Thymus (tissue), 11 donors: Measurements from ENCODE around the gene PAXX. TPM values are rescaled to one million over a fixed set of nuclear protein-coding genes. Genes with fewer than 3 reads are reported as not detected.

Source experiments
- DNase-seq, 9 donors: peaks; one replicate each; pipeline ENCODE4 v3.0.0-alpha.2; 2013; ENCODE audit warnings: low spot score in 9 of 9, low read depth in 6 of 9, missing footprints in 1 of 9
- H3K27ac ChIP-seq, 2 donors: one replicate each; pipeline ENCODE4 v1.5.1; 2013; ENCODE audit warnings: control low read depth in 1 of 2, low read depth in 1 of 2, low read length in 1 of 2, mild to moderate bottlenecking in 1 of 2, moderate library complexity in 1 of 2
- H3K27me3 ChIP-seq, 2 donors: one replicate each; pipeline ENCODE4 v1.5.1; 2013; ENCODE audit warnings: low read length in 1 of 2; ENCODE audit not compliant: control insufficient read depth in 2 of 2, insufficient read depth in 1 of 2
- H3K36me3 ChIP-seq, 2 donors: one replicate each; pipeline ENCODE4 v1.5.1; 2013; ENCODE audit warnings: low read length in 1 of 2, mild to moderate bottlenecking in 1 of 2, moderate library complexity in 1 of 2; ENCODE audit not compliant: control insufficient read depth in 2 of 2, insufficient read depth in 2 of 2
- H3K4me1 ChIP-seq, 2 donors: one replicate each; pipeline ENCODE4 v1.5.1; 2013; ENCODE audit warnings: low read length in 2 of 2; ENCODE audit not compliant: control insufficient read depth in 2 of 2, insufficient read depth in 2 of 2
- H3K4me3 ChIP-seq, 2 donors: one replicate each; pipeline ENCODE4 v1.5.1; 2013; ENCODE audit warnings: low read length in 2 of 2, control low read depth in 1 of 2, mild to moderate bottlenecking in 1 of 2
- H3K9me3 ChIP-seq, 2 donors: one replicate each; pipeline ENCODE4 v1.5.1; 2013; ENCODE audit warnings: low read length in 1 of 2, mild to moderate bottlenecking in 1 of 2; ENCODE audit not compliant: control insufficient read depth in 2 of 2, insufficient read depth in 1 of 2
- WGBS: extraction: QIAGEN DNeasy Blood & Tissue Kit; methylation state at CpG from one replicate; pipeline ENCODE4 v1.1.7; 2013; 5-methylcytosine and 5-hydroxymethylcytosine counted together
- polyA plus RNA-seq: library from polyadenylated mRNA; stranded (reverse); fragments of 200-250 nt; gene quantifications from one replicate; pipeline ENCODE4 v1.2.3, GENCODE V29; 2013
- total RNA-seq: library from RNA; stranded (reverse); fragments of 120-200 nt; gene quantifications from one replicate; pipeline ENCODE4 v1.2.4, GENCODE V29; 2013
- donor health status: healthy.

The PAXX gene
- total and polyA plus RNA-seq, 2 donors, result 68.9 to 431 TPM

- H3K27me3 ChIP-seq, result peaks cover 26 to 62% of the 10 kb centered on the region in 2 donors
- no peak overlapping the region for H3K27ac ChIP-seq
- H3K4me1 ChIP-seq, result peaks cover 8 to 42% of the 10 kb centered on the region in 2 donors
- H3K9me3 ChIP-seq, result no peaks in the 10 kb centered on the region
- no peaks in the 10 kb centered on the region for H3K36me3 ChIP-seq
- no peak overlapping the region for H3K4me3 ChIP-seq
- WGBS, result 8% methylated on average over 15 of the region's 15 CpGs
- no peak for DNase-seq
Measured at GRCh38 chr9:137034039-137034708, 42.0 kb downstream of the PAXX start.

GRCh38 chr9:137034709-137035506, 42.7 kb downstream of the PAXX start:
- DNase-seq, result peak; percentile 68 to 93 (median 78)
- 2% methylated on average over 24 of the region's 24 CpGs for WGBS
- peak overlapping the region in 1 of 2 donors; percentile 8 for H3K27ac ChIP-seq

GRCh38 chr9:137035507-137035834, 43.2 kb downstream of the PAXX start:
- Histone ChIP-seq H3K4me1 (peaks cover 4 to 29% of the 10 kb centered on the region in 2 donors), H3K4me3 (no peak overlapping the region), H3K27me3 (peaks cover 19 to 53% of the 10 kb centered on the region in 2 donors), H3K36me3 (no peaks in the 10 kb centered on the region), H3K27ac (no peak overlapping the region), H3K9me3 (no peaks in the 10 kb centered on the region)
- no peak for DNase-seq
- 46% methylated on average over 9 of the region's 9 CpGs for WGBS

More at GRCh38 chr9:137034709-137035506, 42.7 kb downstream of the PAXX start:
- Histone ChIP-seq H3K4me3 (no peak overlapping the region), H3K36me3 (no peaks in the 10 kb centered on the region), H3K4me1 (peaks cover 7 to 35% of the 10 kb centered on the region in 2 donors), H3K9me3 (no peaks in the 10 kb centered on the region), H3K27me3 (peaks cover 23 to 56% of the 10 kb centered on the region in 2 donors)

GRCh38 chr9:137035937-137036336, 43.7 kb downstream of the PAXX start:
- H3K4me3 ChIP-seq, result no peak overlapping the region
- no peaks in the 10 kb centered on the region for H3K9me3 ChIP-seq
- H3K27ac ChIP-seq, result no peak overlapping the region
- 94% methylated on average over 8 of the region's 8 CpGs for WGBS
- H3K27me3 ChIP-seq, result peaks cover 16 to 53% of the 10 kb centered on the region in 2 donors
- H3K36me3 ChIP-seq, result no peaks in the 10 kb centered on the region
- H3K4me1 ChIP-seq, result peaks cover 4 to 25% of the 10 kb centered on the region in 2 donors
- no peak for DNase-seq

GRCh38 chr9:137037035-137037434, 44.8 kb downstream of the PAXX start:
- WGBS, result 94% methylated on average over 13 of the region's 13 CpGs
- no peak overlapping the region for H3K4me3 ChIP-seq
- peaks cover 5 to 53% of the 10 kb centered on the region in 2 donors for H3K27me3 ChIP-seq
- no peak overlapping the region for H3K27ac ChIP-seq
- no peaks in the 10 kb centered on the region for H3K9me3 ChIP-seq
- no peak for DNase-seq
- no peaks in the 10 kb centered on the region for H3K36me3 ChIP-seq
- peaks cover 4 to 21% of the 10 kb centered on the region in 2 donors for H3K4me1 ChIP-seq

- H3K9me3 ChIP-seq, result no peaks in the 10 kb centered on the region
- H3K36me3 ChIP-seq, result no peaks in the 10 kb centered on the region
- WGBS, result 96% methylated on average over 10 of the region's 10 CpGs
- peaks cover 3 to 49% of the 10 kb centered on the region in 2 donors for H3K27me3 ChIP-seq
- H3K27ac ChIP-seq, result no peak overlapping the region
- H3K4me3 ChIP-seq, result no peak overlapping the region
- peaks cover under 1 to 17% of the 10 kb centered on the region in 2 donors for H3K4me1 ChIP-seq
- DNase-seq, result no peak
Measured at GRCh38 chr9:137037483-137037882, 45.3 kb downstream of the PAXX start.

- peaks cover 15 to 52% of the 10 kb centered on the region in 2 donors for H3K27me3 ChIP-seq
- no peaks in the 10 kb centered on the region for H3K9me3 ChIP-seq
- H3K36me3 ChIP-seq, result no peaks in the 10 kb centered on the region
- H3K27ac ChIP-seq, result no peak overlapping the region
- H3K4me3 ChIP-seq, result no peak overlapping the region
- H3K4me1 ChIP-seq, result peaks cover 0 to 12% of the 10 kb centered on the region in 2 donors
- WGBS, result 98% methylated on average over 9 of the region's 9 CpGs
- no peak for DNase-seq
Measured at GRCh38 chr9:137038916-137039315, 46.7 kb downstream of the PAXX start.

GRCh38 chr9:137039611-137040366, 47.6 kb downstream of the PAXX start:
- H3K27me3 ChIP-seq, result peaks cover 21 to 54% of the 10 kb centered on the region in 2 donors
- no peak for DNase-seq
- 97% methylated on average over 32 of the region's 32 CpGs for WGBS

More at GRCh38 chr9:137039611-137040366, 47.6 kb downstream of the PAXX start:
- H3K4me3 ChIP-seq, result no peak overlapping the region
- no peak overlapping the region for H3K27ac ChIP-seq
- H3K9me3 ChIP-seq, result peaks cover 0 to 4% of the 10 kb centered on the region in 2 donors
- H3K4me1 ChIP-seq, result peaks cover 0 to 15% of the 10 kb centered on the region in 2 donors
- H3K36me3 ChIP-seq, result no peaks in the 10 kb centered on the region
